HG03196 (cell line): ENCODE results near the gene KLF8.
"Not testable (repeated sequence)": the region's sequence is repeated elsewhere in the genome, so short reads cannot be mapped to it uniquely, and the experiment has no call there.

Experiments used
- ATAC-seq: cut with Tn5 transposase; IDR thresholded peaks from one replicate; pipeline ENCODE4 v1.9.1; 2021; ENCODE audit not compliant: unreplicated experiment

The KLF8 gene

GRCh38 chrX:56232221-56233082, at the start of gene KLF8:
Gene KLF8 (plus strand): TSS chrX:56232356. CDS start chrX:56233335, 979 bp downstream.
- peak; percentile 60 for ATAC-seq

GRCh38 chrX:56206945-56207344, 25.2 kb upstream of the KLF8 start:
- ATAC-seq = not testable (repeated sequence)

DNA sequence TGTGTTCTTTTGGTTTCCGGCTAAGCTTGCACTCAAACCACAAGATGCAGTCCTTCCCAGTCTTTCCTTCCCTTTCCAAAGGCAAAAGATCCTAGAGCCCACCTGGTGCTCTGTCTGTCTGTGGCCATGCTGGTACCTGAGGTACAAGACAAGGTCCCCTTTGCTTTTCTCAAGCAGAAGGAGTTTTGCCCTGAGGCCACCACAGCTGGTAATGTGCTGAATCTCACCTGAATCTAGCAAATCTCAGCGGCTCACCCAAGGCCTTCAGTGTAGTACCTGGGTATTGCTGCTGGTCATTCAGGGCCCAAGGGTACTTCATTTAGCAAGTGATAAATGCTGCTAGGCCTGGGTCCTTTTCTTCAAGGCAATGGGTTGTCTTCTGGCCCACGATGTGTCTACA, 20.5 kb upstream of the KLF8 start:
- ATAC-seq = no peak

GRCh38 chrX:56216332-56216731, 15.8 kb upstream of the KLF8 start:
- ATAC-seq = no peak

DNA sequence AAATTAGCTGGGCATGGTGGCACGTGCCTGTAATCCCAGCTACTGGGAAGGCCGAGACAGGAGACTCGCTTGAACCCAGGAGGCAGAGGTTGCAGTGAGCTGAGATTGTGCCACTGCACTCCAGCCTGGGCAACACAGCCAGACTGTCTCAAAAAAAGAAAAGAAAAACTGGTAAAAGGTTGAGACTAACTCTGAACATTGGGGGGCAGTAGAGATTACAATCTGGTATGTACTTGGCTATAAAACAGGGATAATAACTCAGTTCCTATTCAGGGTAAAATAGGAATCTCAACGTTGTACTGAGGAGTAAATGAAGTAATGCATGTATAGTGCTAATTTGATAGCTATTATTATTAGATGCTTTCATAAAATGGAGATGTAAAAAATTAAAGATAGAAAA, 12.5 kb upstream of the KLF8 start:
- ATAC-seq = no peak

DNA sequence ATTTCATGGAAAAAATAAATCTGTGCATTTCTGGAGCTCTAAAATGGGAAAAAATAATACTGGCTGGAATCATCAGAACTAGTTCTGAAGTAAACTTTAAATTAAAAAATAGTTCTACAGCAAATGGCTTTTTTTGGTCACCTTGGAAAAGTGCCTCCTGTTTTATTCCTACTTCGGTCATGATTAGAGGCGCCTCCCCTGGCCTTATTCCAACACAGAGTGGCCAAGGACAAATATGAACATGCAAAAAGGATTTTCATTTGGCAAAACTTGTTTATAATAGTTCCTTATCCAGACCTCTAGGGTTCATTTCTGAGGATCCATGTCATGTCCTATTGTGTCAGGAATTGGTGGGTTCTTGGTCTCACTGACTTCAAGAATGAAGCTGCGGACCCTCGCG, 11.1 kb upstream of the KLF8 start:
- ATAC-seq = no peak

- no peak for ATAC-seq
Measured at GRCh38 chrX:56222473-56223000, 9.6 kb upstream of the KLF8 start.

GRCh38 chrX:56226980-56227379, 5.2 kb upstream of the KLF8 start:
- no peak for ATAC-seq

DNA sequence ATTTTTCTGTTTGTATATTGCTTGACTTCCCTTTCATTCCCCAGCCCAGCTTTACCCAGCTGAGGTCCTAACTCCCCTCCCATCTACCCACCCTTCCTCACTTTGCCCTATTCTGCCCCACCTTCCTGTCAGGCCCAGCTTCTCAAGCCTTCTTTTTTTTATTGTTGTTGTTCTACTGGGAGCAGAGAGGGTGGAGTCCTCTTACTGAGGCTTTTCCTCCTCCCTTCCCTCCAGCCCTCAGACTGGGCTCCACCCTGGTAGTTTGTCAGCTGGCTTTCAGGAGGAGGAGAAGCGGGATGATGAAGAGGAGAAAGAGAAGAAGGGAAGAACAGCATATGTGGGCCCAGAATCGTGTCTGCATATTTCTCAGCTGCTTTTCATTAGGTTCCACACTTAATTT, 3.2 kb upstream of the KLF8 start:
- ATAC-seq = no peak

DNA sequence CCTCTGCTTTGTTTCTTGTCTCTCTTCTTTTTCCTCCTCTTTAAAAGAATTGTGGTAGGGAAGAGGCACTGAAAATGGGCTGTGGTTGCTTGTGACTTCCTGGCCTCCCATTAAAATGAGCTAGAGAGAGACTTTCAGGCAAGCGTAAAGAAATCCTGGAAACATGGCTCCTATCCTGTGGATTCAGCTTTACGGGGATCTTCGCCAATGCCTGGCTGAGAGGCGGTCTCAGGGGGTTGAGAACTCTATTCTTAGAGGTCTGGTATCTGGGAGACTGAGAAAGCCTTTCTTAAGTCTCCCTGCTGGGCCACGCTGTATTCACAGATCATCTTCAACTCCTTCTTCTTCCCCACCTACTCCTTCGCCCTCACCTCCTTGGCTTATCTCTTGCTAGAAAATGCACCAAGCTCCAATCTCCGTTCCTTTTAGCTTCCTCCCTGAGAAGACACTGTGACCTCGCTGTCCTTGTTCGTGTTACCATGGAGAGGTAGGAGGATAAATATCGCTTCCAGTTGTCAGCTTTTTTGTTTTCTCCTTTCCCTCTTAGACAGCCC, 542 bp upstream of the KLF8 start:
- no peak for ATAC-seq

GRCh38 chrX:56233100-56233499, 944 bp downstream of the KLF8 start:
- ATAC-seq = no peak

GRCh38 chrX:56233682-56234081, 1.5 kb downstream of the KLF8 start:
- peak; percentile 95 for ATAC-seq

GRCh38 chrX:56248492-56248891, 16.3 kb downstream of the KLF8 start:
- no peak for ATAC-seq

- no peak for ATAC-seq
Measured at GRCh38 chrX:56253832-56254703, 21.9 kb downstream of the KLF8 start.

DNA sequence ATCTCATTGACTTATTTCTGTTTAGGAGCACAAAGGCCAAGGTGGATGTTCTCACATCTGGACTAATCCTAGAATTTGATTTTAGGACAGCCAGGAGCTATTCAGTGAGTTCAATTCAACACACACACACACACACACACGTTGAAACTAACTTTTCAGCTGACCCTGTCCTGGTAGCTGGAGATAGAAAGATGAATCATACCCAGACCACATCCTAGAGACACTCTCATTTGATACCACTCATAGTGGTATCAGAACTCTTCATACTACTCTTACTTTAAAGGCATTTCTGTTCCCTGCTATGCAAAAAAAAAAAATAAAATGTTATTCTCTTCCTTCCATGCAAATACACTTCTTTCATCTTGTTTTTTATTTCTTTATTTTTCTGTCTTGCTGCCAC, 36.7 kb downstream of the KLF8 start:
- peak; percentile 85 for ATAC-seq

- ATAC-seq = no peak
Measured at GRCh38 chrX:56278692-56279091, 46.5 kb downstream of the KLF8 start.

GRCh38 chrX:56279863-56280262, 47.7 kb downstream of the KLF8 start:
- no peak for ATAC-seq

DNA sequence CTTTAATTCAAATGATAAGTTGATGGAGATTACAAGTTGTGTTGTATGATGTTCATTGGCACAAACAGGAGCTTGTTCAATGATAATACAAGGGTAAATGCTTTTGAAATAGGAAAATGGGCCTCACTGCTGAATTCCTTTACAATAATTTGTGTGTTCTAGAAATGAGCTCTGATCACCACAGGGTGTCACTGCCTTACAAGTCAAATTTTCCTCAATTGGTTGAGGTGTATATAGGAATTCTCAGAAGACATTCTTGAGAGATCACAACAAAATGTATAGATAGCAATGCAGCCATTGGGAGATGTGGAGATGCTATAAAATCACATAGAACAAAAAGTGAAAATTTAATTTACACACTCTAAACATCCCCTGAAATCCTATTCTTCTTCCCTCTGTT, 49.6 kb downstream of the KLF8 start:
- no peak for ATAC-seq

DNA sequence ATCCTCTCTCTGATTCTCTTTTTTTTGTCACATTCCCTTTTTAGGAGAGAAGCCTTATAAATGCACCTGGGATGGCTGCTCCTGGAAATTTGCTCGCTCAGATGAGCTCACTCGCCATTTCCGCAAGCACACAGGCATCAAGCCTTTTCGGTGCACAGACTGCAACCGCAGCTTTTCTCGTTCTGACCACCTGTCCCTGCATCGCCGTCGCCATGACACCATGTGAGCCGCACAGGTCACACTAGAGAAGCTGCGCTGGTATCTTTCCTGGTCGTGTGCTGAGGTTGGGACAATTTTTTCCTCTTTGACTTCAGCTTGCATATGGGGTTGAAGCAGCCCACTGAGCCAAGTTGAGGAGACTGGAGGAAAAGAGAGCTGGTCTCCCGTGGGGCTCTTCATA, 52.1 kb downstream of the KLF8 start:
- no peak for ATAC-seq

- no peak for ATAC-seq
Measured at GRCh38 chrX:56288608-56289007, 56.5 kb downstream of the KLF8 start.

- no peak for ATAC-seq
Measured at GRCh38 chrX:56289449-56289848, 57.3 kb downstream of the KLF8 start.
